ENCODE data around the gene COL12A1. TPM values are rescaled to one million over a fixed set of nuclear protein-coding genes. Genes with fewer than 3 reads are reported as not detected.

The COL12A1 gene
- total RNA-seq, 1 donor from 2014 or later = 24.3 TPM

- Histone ChIP-seq H3K4me3 (ENCODE audit: low read depth, low read length) (no peak overlapping the region), H3K27me3 (ENCODE audit: control insufficient read depth, insufficient read depth, low read length) (no peaks in the 10 kb centered on the region), H3K36me3 (ENCODE audit: control insufficient read depth, insufficient read depth, low read length) (no peaks in the 10 kb centered on the region)
- no peak for TF ChIP-seq CTCF (IDR thresholded peaks at IDR 0.05; ENCODE audit: insufficient read depth, low read length, poor library complexity, severe bottlenecking)
- no peak for DNase-seq (ENCODE audit: low read depth)
These were observed 88.2 kb downstream of the COL12A1 start for GRCh38 chr6:75117701-75118100.

- TF ChIP-seq CTCF (IDR thresholded peaks at IDR 0.05; ENCODE audit: insufficient read depth, low read length, poor library complexity, severe bottlenecking) = no peak
- H3K27me3 ChIP-seq (ENCODE audit: control insufficient read depth, insufficient read depth, low read length) = no peaks in the 10 kb centered on the region
- H3K4me3 ChIP-seq (ENCODE audit: low read depth, low read length) = no peak overlapping the region
- no peak for DNase-seq (ENCODE audit: low read depth)
- no peaks in the 10 kb centered on the region for H3K36me3 ChIP-seq (ENCODE audit: control insufficient read depth, insufficient read depth, low read length)
These were observed 88.9 kb downstream of the COL12A1 start for GRCh38 chr6:75116946-75117345.

- no peak for TF ChIP-seq CTCF (IDR thresholded peaks at IDR 0.05; ENCODE audit: insufficient read depth, low read length, poor library complexity, severe bottlenecking)
- Histone ChIP-seq H3K36me3 (ENCODE audit: control insufficient read depth, insufficient read depth, low read length) (no peaks in the 10 kb centered on the region), H3K4me3 (ENCODE audit: low read depth, low read length) (no peak overlapping the region), H3K27me3 (ENCODE audit: control insufficient read depth, insufficient read depth, low read length) (no peaks in the 10 kb centered on the region)
- DNase-seq (ENCODE audit: low read depth) = no peak
These were observed 90.4 kb downstream of the COL12A1 start for GRCh38 chr6:75115481-75115880.

- H3K36me3 ChIP-seq (ENCODE audit: control insufficient read depth, insufficient read depth, low read length) = no peaks in the 10 kb centered on the region
- H3K27me3 ChIP-seq (ENCODE audit: control insufficient read depth, insufficient read depth, low read length) = no peaks in the 10 kb centered on the region
- H3K4me3 ChIP-seq (ENCODE audit: low read depth, low read length) = no peak overlapping the region
- DNase-seq (ENCODE audit: low read depth) = no peak
- TF ChIP-seq CTCF (IDR thresholded peaks at IDR 0.05; ENCODE audit: insufficient read depth, low read length, poor library complexity, severe bottlenecking) = no peak
These were observed 91.0 kb downstream of the COL12A1 start for GRCh38 chr6:75114806-75115205.

GRCh38 chr6:75114195-75114594 lies 91.7 kb downstream of the COL12A1 start:
- DNase-seq (ENCODE audit: low read depth) = no peak
- H3K27me3 ChIP-seq (ENCODE audit: control insufficient read depth, insufficient read depth, low read length) = no peaks in the 10 kb centered on the region
- H3K4me3 ChIP-seq (ENCODE audit: low read depth, low read length) = no peak overlapping the region
- no peak for TF ChIP-seq CTCF (IDR thresholded peaks at IDR 0.05; ENCODE audit: insufficient read depth, low read length, poor library complexity, severe bottlenecking)
- no peaks in the 10 kb centered on the region for H3K36me3 ChIP-seq (ENCODE audit: control insufficient read depth, insufficient read depth, low read length)

- no peak for TF ChIP-seq CTCF (IDR thresholded peaks at IDR 0.05; ENCODE audit: insufficient read depth, low read length, poor library complexity, severe bottlenecking)
- Histone ChIP-seq H3K27me3 (ENCODE audit: control insufficient read depth, insufficient read depth, low read length) (no peaks in the 10 kb centered on the region), H3K36me3 (ENCODE audit: control insufficient read depth, insufficient read depth, low read length) (no peaks in the 10 kb centered on the region), H3K4me3 (ENCODE audit: low read depth, low read length) (no peak overlapping the region)
- no peak for DNase-seq (ENCODE audit: low read depth)
These were observed 92.4 kb downstream of the COL12A1 start for GRCh38 chr6:75113446-75113845.
